Kidney epithelial cell (primary cell): Measurements from ENCODE around the gene ANKRD53. TPM values are rescaled to one million over a fixed set of nuclear protein-coding genes. Genes with fewer than 3 reads are reported as not detected.

Experiments
- DNase-seq: peaks from one replicate; pipeline ENCODE4 v3.0.0-alpha.2; 2010; ENCODE audit warnings: low read depth
- H3K27me3 ChIP-seq: 2 replicates; pipeline ENCODE4 v1.6.0; 2011; ENCODE audit warnings: low read length; ENCODE audit not compliant: control insufficient read depth, insufficient read depth
- H3K36me3 ChIP-seq: 2 replicates; pipeline ENCODE4 v1.5.1; 2011; ENCODE audit warnings: low read length; ENCODE audit not compliant: control insufficient read depth, insufficient read depth
- H3K4me3 ChIP-seq: 2 replicates; pipeline ENCODE4 v1.5.1; 2011; ENCODE audit warnings: low read depth, mild to moderate bottlenecking, control low read depth, low read length
- total RNA-seq: library from RNA; depleted of rRNA; stranded (reverse); fragments of >200 nt; gene quantifications from 2 replicates; pipeline ENCODE4 v1.2.3, GENCODE V29; 2015
- TF ChIP-seq, protein P1 (sequence below): IDR thresholded peaks from 2 replicates; pipeline ENCODE4 v1.5.1; 2011; ENCODE audit warnings: mild to moderate bottlenecking, moderate library complexity, low read length, control low read depth, inconsistent platforms; ENCODE audit not compliant: insufficient read depth, poor library complexity, severe bottlenecking

The ANKRD53 gene
- total RNA-seq, 1 donor from 2014 or later = 0.54 TPM

DNA sequence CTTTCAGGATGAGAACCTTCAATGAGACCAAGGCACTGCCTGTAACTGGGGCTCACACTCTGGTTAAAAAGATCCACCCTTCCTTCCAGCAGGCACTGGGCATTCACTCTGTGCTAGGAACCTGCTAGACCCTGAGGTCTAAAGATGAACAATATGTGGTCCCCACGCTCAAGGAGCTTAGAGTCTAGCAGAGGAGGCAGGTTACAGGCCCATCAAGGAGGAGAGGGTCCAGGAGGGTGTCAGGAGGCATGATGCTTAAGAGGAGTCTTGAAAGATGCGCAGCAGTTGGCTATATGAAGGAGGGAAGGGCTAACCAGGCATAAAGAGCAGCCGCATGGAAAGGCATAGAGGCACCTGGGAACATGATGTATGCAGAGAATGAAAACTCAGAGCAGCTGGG is 4.5 kb downstream of the ANKRD53 start:
- TF ChIP-seq, protein P1, sequence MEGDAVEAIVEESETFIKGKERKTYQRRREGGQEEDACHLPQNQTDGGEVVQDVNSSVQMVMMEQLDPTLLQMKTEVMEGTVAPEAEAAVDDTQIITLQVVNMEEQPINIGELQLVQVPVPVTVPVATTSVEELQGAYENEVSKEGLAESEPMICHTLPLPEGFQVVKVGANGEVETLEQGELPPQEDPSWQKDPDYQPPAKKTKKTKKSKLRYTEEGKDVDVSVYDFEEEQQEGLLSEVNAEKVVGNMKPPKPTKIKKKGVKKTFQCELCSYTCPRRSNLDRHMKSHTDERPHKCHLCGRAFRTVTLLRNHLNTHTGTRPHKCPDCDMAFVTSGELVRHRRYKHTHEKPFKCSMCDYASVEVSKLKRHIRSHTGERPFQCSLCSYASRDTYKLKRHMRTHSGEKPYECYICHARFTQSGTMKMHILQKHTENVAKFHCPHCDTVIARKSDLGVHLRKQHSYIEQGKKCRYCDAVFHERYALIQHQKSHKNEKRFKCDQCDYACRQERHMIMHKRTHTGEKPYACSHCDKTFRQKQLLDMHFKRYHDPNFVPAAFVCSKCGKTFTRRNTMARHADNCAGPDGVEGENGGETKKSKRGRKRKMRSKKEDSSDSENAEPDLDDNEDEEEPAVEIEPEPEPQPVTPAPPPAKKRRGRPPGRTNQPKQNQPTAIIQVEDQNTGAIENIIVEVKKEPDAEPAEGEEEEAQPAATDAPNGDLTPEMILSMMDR = no peak
- no peaks in the 10 kb centered on the region for H3K27me3 ChIP-seq
- H3K36me3 ChIP-seq = no peaks in the 10 kb centered on the region
- H3K4me3 ChIP-seq = no peak overlapping the region
- no peak for DNase-seq

DNA sequence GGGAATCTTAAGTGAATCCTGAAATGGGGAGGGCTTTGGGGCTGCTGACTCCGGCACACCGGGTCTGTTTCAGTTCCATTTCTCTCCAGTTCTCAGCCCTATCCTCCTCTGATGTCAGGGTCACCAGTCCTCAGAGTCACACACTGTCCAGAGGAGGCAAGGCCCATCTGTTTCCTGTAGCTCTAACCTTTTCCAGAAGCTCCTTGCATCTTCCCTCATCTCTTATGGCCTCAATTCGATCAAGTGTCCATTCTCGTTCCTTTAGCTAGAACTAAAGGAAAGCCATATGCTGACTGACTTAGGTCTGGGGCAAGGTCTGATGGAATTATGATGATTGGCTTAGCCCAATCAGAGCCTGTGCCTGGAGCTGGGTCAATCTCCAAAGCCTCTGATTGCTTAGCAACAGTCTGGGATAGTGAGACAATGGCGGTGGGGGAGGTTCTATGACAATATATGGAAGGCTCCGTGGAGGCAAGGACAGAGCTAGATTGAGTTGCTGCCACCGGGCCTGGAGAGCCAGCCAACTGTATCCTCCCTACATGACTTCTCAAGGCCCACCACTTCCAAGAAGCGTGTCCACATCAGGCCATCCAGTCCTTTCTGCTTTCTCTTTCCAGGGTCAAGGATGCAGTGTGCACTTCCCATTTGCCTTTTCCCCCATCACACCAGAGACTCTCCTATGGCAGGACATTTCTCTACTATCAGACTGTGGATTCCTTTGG is 5.2 kb downstream of the ANKRD53 start:
- Histone ChIP-seq H3K4me3 (no peak overlapping the region), H3K36me3 (no peaks in the 10 kb centered on the region), H3K27me3 (no peaks in the 10 kb centered on the region)
- TF ChIP-seq, protein P1 = no peak
- no peak for DNase-seq

DNA sequence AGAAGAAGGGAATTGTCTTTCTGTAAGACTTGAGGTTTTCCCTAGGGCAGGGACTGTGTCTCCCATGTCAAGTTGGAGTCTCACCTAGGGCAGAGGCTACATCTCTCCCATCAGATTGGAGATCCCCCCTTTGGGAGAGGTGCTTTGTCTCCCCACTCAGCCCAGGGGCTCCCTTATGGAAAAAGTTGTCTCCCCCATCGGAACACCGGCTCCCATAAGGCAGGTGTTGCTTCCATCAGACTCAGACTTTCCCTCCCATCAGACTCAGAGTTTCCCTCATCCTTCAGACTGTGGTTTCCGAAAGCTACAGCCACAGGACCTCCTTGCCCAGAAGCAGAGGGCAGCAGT is 5.8 kb downstream of the ANKRD53 start:
- TF ChIP-seq, protein P1 = no peak
- H3K36me3 ChIP-seq = no peaks in the 10 kb centered on the region
- H3K27me3 ChIP-seq = no peaks in the 10 kb centered on the region
- no peak for DNase-seq
- H3K4me3 ChIP-seq = no peak overlapping the region

DNA sequence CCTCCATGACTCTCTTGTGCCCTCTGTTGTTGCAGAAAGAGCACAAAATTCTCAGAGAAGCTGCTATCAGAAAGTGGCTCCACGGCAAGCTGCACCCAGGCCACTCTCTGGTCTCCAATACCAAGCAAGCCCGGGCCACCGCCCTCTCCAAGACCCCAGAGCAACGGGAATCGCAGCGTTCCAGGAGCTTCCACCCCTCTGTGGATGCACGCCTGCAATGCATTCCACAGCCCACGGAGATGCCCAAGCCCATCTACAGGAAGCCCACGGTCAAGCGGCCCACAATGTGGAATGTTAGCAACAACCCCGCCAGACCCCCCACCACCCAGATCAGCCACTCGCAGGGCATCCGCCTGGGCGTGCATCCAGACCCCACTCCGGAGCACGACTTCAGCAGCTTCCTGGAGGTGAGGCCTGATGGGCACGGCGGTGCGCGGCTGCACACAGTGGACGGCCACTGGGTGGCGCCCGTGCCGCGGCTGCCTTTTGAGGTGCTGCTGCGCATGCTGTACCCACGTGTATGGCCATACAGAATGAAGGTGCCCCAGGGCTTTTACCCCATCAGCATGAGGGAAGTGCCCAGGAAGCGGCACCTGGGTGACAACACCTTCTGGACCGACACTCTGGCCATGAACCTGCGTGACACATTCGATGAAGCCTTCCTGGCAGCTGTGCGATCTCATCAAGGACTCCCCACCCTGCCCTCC is 6.3 kb downstream of the ANKRD53 start:
- Histone ChIP-seq H3K36me3 (no peaks in the 10 kb centered on the region), H3K4me3 (no peak overlapping the region), H3K27me3 (no peaks in the 10 kb centered on the region)
- TF ChIP-seq, protein P1 = peak; percentile 78
- no peak for DNase-seq

DNA sequence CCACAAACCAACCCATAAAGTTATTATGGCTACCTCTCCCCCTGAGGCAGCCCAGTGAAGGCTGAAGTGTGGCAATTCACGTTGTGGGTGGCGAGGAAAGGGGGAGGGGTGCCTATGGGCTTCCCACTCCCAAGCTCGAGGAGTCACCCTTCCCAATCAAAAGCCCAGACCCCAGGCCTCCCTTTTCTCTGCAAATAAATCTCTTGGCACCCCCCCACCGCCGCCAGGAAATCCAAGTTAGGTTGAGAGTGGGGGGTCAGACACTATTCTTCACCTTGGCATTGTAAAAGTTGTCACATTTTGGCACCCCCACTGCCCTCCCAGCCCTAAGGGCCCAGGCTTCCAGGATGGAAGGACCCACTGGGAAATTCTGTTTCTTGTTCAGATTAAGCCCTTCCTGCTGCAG is 6.9 kb downstream of the ANKRD53 start:
- H3K36me3 ChIP-seq = no peaks in the 10 kb centered on the region
- no peak for DNase-seq
- no peak overlapping the region for H3K4me3 ChIP-seq
- TF ChIP-seq, protein P1 = no peak
- no peaks in the 10 kb centered on the region for H3K27me3 ChIP-seq

DNA sequence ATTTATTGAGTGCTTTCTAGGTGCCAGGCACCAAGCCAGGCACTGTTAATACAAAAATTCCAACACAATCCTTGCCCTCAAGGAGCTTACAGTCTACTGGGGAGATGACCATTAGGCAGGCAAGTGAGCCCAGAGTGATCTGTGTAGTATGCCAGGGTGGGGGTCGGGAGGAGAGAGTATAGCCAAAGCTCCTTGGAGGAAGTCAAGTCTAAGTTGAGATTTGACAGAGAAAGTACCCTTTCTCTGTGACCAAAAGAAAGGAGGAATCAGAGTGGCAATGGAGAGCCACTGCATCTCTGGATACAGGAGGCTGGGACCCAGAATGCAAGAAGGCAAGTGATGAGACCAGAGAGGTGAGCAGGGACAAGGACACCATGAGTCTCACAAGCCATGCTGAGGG is 7.5 kb downstream of the ANKRD53 start:
- DNase-seq = no peak
- Histone ChIP-seq H3K27me3 (no peaks in the 10 kb centered on the region), H3K4me3 (no peak overlapping the region), H3K36me3 (no peaks in the 10 kb centered on the region)
- TF ChIP-seq, protein P1 = no peak
